IMR-90 (cell line): Measurements from ENCODE around the gene CYB561D1. TPM values are rescaled to one million over a fixed set of nuclear protein-coding genes. Genes with fewer than 3 reads are reported as not detected.

Experiments
- polyA plus RNA-seq, 3 experiments: library from polyadenylated mRNA; depleted of rRNA; stranded (reverse); fragments of >200 nt; gene quantifications; 2 replicates each; pipeline ENCODE4 v1.2.3, GENCODE V29; 2012; ENCODE audit warnings: low replicate concordance in 1 of 3
- total RNA-seq: library from RNA; depleted of rRNA; stranded (reverse); fragments of >200 nt; gene quantifications from 2 replicates; pipeline ENCODE4 v1.2.3, GENCODE V29; 2012; rRNA removed

CYB561D1 gene
- total and polyA plus RNA-seq, 2 of the 4 experiments (the other 2 are of a cell fraction): 5.7 to 8.1 TPM

Other genes with a start within 250 kb of the CYB561D1 start
- 1.1 and 1.3 TPM in 2 replicates for gene CELSR2, start 244.6 kb upstream of the CYB561D1 start, total RNA-seq
- 5.0 and 5.3 TPM in 2 replicates for gene CELSR2, start 244.6 kb upstream of the CYB561D1 start, polyA plus RNA-seq (2012; rRNA removed)
- gene PSRC1, start 210.9 kb upstream of the CYB561D1 start, total RNA-seq: 34.6 and 36.4 TPM in 2 replicates
- 40.3 and 42.1 TPM in 2 replicates for gene PSRC1, start 210.9 kb upstream of the CYB561D1 start, polyA plus RNA-seq (2012; rRNA removed)
- gene MYBPHL, start 187.1 kb upstream of the CYB561D1 start, total RNA-seq: not detected in 2 replicates
- 0.07 TPM in 1 of 2 replicates, not detected in the other for gene MYBPHL, start 187.1 kb upstream of the CYB561D1 start, polyA plus RNA-seq (2012; rRNA removed)
- gene SORT1, start 96.2 kb upstream of the CYB561D1 start, total RNA-seq: 16.7 and 18.9 TPM in 2 replicates
- 13.7 and 15.8 TPM in 2 replicates for gene SORT1, start 96.2 kb upstream of the CYB561D1 start, polyA plus RNA-seq (2012; rRNA removed)
- 75.5 and 83.9 TPM in 2 replicates for gene PSMA5, start 67.6 kb upstream of the CYB561D1 start, total RNA-seq
- 107 TPM in 2 replicates for gene PSMA5, start 67.6 kb upstream of the CYB561D1 start, polyA plus RNA-seq (2012; rRNA removed)
- gene SYPL2, start 27.5 kb upstream of the CYB561D1 start, total RNA-seq: under 0.01 TPM in 2 replicates
- gene SYPL2, start 27.5 kb upstream of the CYB561D1 start, polyA plus RNA-seq (2012; rRNA removed): 0.55 and 0.65 TPM in 2 replicates
- 1.3 and 1.7 TPM in 2 replicates for gene ATXN7L2, start 10.2 kb upstream of the CYB561D1 start, total RNA-seq
- gene ATXN7L2, start 10.2 kb upstream of the CYB561D1 start, polyA plus RNA-seq (2012; rRNA removed): 4.8 and 6.4 TPM in 2 replicates
- 1.4 and 1.6 TPM in 2 replicates for gene AMIGO1, start 15.6 kb downstream of the CYB561D1 start, total RNA-seq
- 1.5 TPM in 2 replicates for gene AMIGO1, start 15.6 kb downstream of the CYB561D1 start, polyA plus RNA-seq (2012; rRNA removed)
- gene GPR61, start 45.8 kb downstream of the CYB561D1 start, total RNA-seq: under 0.01 TPM in 1 of 2 replicates, not detected in the other
- not detected in 2 replicates for gene GPR61, start 45.8 kb downstream of the CYB561D1 start, polyA plus RNA-seq (2012; rRNA removed)
- 14.9 and 25.0 TPM in 2 replicates for gene GNAI3, start 54.5 kb downstream of the CYB561D1 start, total RNA-seq
- 4.8 and 5.9 TPM in 2 replicates for gene GNAI3, start 54.5 kb downstream of the CYB561D1 start, polyA plus RNA-seq (2012; rRNA removed)
- gene GNAT2, start 125.5 kb downstream of the CYB561D1 start, total RNA-seq: 0.28 and 0.36 TPM in 2 replicates
- gene GNAT2, start 125.5 kb downstream of the CYB561D1 start, polyA plus RNA-seq (2012; rRNA removed): 0.17 and 0.26 TPM in 2 replicates
- 50.3 and 61.5 TPM in 2 replicates for gene AMPD2, start 125.7 kb downstream of the CYB561D1 start, total RNA-seq
- 103 and 116 TPM in 2 replicates for gene AMPD2, start 125.7 kb downstream of the CYB561D1 start, polyA plus RNA-seq (2012; rRNA removed)
- gene GSTM4, start 162.0 kb downstream of the CYB561D1 start, total RNA-seq: 6.4 and 10.4 TPM in 2 replicates
- 37.8 and 42.2 TPM in 2 replicates for gene GSTM4, start 162.0 kb downstream of the CYB561D1 start, polyA plus RNA-seq (2012; rRNA removed)
- 6.9 and 10.2 TPM in 2 replicates for gene GSTM2, start 174.0 kb downstream of the CYB561D1 start, total RNA-seq
- 85.5 and 93.9 TPM in 2 replicates for gene GSTM2, start 174.0 kb downstream of the CYB561D1 start, polyA plus RNA-seq (2012; rRNA removed)
- not detected in 2 replicates for gene GSTM1, start 193.7 kb downstream of the CYB561D1 start, total RNA-seq
- not detected in 2 replicates for gene GSTM1, start 193.7 kb downstream of the CYB561D1 start, polyA plus RNA-seq (2012; rRNA removed)
- 0.28 and 0.36 TPM in 2 replicates for gene GSTM5, start 218.2 kb downstream of the CYB561D1 start, total RNA-seq
- 1.2 TPM in 2 replicates for gene GSTM5, start 218.2 kb downstream of the CYB561D1 start, polyA plus RNA-seq (2012; rRNA removed)
- 101 and 131 TPM in 2 replicates for gene GSTM3, start 246.9 kb downstream of the CYB561D1 start, total RNA-seq
- gene GSTM3, start 246.9 kb downstream of the CYB561D1 start, polyA plus RNA-seq (2012; rRNA removed): 97.4 and 102 TPM in 2 replicates